SK-MEL-5 (cell line): ENCODE results near the gene TMEM233. TPM values are rescaled to one million over a fixed set of nuclear protein-coding genes. Genes with fewer than 3 reads are reported as not detected.

Source experiments
- DNase-seq: peaks from one replicate; pipeline ENCODE4 v3.0.0-alpha.2; 2016; ENCODE audit warnings: low read depth, low spot score
- in situ Hi-C: cut with HindIII; loops from 2 replicates; pipeline ENCODE4 v1.10.0; 2016; ENCODE audit warnings: low sequenced_read_pairs, high pct_unique_total_duplicates, low pct_unique_long_range_greater_than_20kb
- polyA plus RNA-seq, 2 experiments: library from polyadenylated mRNA; depleted of rRNA; stranded (reverse); fragments of >200 nt; gene quantifications; 2 replicates each; pipeline ENCODE4 v1.2.3, GENCODE V29; 2015
- total RNA-seq: library from RNA; depleted of rRNA; stranded (reverse); fragments of >200 nt; shearing (Covaris generic); gene quantifications from 2 replicates; pipeline ENCODE4 v1.2.3, GENCODE V29; 2014; rRNA removed

Gene TMEM233
- total RNA-seq: 0.03 TPM in 1 of 2 replicates, not detected in the other
- polyA plus RNA-seq (2015; cell fraction: cytosol; rRNA removed): not detected in 2 replicates
- polyA plus RNA-seq (2015; cell fraction: nucleus; rRNA removed): not detected in 2 replicates

DNA sequence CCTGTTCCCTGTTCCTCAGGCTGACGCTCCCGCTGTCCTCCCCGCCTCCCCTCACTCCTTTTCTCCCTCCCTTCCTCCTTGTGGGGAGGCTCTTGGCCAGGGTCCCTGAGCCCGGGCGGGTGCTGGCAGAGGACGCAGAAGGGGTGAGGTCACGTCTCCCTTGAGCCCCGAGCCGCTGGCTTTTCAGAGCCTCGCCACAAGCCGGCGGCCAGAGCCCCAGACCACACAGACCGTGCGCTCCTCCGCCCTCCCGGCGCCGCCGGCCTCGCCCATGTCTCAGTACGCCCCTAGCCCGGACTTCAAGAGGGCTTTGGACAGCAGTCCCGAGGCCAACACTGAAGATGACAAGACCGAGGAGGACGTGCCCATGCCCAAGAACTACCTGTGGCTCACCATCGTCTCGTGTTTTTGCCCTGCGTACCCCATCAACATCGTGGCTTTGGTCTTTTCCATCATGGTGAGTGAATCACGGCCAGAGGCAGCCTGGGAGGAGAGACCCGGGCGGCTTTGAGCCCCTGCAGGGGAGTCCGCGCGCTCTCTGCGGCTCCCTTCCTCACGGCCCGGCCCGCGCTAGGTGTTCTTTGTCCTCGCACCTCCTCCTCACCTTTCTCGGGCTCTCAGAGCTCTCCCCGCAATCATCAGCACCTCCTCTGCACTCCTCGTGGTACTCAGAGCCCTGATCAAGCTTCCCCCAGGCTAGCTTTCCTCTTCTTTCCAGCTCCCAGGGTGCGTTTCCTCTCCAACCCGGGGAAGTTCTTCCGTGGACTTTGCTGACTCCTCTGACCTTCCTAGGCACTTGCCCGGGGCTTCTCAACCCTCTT lies at the start of gene TMEM233:
TSS of gene TMEM233 (plus strand) at position 197 of the 821 bp plus-strand sequence. CDS start at position 272, 75 bp downstream.
- no peak for DNase-seq

DNA sequence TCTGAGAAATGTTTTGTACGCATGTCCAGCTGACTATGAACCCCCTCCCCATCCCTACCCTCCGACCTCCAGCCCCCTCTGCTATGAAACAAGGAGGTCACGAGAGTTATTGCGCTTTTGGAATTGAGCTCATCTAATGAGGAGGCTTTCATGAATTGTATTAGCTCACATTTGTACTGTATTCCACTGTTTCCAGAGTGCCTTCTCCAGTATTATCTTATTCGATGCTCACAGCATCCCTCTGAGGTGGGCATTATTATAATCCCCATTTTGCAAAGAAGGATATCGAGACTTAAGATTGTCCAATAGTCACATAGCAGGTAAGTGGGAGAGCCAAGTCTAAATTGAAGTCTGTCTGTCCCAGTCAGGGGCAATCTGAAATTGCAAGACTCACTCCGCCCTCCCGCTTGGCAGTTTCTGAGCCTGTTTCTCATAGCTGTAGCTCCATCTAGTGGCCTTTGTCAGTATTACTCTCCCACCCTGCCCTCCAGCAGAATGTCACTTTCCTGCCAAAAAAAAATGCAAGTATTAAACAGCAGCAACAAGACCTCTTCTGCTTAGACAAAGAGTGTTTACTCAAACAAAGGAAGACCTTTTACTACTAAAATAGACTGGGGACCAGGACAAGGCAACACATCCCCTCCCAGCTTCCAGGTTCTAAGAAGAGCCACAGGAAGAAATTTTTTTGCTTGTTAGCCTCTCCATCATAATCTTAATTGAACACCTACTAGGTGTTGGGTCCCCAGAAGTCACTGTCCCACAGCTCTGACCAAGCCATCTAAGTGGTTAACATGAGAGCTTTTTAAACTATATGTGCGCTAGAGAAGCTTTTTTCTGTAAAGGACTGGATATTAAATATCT lies 48.6 kb upstream of the TMEM233 start:
- peak; percentile 80 for DNase-seq
- in situ Hi-C loops: no loop called here

More for the DNA sequence above, at the start of gene TMEM233:
- in situ Hi-C loops: no loop called here

DNA sequence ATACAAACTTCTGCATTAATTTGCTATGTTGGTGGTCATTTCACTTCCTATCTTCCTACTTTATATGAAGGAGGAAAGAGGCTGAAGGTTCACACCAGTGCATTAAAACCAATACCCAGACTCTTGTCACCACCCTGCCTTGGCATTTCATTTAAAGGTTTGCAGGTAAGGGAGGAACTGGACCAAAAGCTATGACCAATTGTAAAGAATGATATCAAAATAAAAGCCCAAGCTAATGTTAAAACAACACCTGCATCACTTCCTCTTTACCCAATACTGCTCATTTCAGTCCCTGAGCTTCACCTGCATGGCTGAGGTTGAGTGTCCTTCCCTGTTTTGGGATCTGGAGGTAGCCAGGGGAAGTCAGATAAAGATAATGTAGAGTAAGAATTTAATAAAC lies 47.2 kb upstream of the TMEM233 start:
- in situ Hi-C loops: no loop called here
- no peak for DNase-seq

DNA sequence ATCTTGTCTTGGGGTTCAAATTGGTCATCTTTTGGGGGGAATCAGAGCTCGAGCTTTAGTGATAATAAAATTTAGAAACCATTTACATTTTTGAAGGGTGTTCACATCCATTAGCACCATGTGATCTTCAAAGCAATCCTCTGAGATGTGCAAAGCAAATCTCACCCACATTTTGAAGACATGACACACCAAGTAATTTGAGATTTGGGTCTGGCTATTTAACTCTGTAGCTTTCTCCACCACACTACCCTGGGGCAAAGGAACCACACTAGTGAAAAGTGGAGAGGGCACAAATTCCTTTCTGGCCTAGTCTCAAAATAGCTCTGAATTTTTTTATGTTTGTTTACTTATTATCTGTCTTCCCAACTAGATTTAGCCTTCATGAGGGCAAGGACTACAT lies 46.6 kb upstream of the TMEM233 start:
- in situ Hi-C loops: no loop called here
- DNase-seq: no peak

DNA sequence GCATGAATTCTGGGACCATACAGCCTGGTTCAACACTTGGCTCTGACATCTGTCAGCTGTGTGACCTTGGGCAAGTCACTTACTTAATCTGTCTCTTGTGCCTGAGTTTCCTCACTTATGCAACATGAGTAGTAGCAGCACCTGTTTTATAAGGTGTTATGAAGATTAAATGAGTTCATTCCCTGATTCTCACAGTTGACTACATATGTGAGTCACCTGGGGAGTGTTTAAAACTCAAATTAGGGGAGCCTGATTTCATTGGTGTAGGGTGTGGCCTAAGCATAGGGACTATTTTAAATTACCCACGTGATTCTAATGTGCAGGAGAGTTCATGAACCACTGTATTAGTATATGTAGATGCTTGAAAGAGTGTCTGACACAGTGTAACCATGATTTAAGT lies 36.7 kb upstream of the TMEM233 start:
- DNase-seq: no peak
- in situ Hi-C loops: no loop called here

DNA sequence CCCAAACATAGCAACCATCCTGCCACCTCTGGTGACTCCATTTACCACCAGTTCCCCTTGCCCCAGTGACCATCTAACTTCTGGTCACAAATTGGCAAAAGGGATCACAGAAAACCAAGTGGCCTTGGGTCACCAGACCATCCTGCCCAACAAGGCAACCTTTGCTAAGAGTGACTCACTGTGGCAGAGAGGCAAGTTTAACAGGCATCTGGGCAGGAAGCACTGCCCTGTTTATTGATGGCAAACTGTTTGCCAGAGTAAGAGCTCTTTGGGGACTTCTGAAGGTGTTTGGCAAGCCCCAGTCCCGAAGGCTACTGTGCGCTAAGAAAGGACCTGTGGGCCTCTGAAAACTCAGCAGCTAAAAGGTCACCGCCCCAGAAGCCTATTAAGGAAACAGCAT lies 28.2 kb upstream of the TMEM233 start:
- in situ Hi-C loops: no loop called here
- no peak for DNase-seq

DNA sequence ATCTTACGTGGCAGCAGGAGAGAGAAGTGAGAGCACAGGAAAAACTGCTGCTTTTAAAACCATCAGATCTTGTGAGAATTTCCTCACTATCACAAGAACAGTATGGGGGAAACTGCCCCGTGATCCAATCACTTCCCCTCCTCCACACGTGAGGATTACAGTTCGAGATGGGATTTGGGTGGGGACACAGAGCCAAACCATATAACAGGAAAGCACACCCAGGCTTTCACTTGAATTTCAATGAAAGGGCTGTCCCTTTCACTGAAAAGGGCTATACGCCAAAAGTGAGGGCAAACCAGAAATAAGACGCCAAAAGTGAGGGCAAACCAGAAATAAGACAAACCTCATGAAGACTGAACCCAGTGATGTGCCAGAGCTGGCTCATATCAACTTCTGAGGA lies 22.8 kb upstream of the TMEM233 start:
- DNase-seq: no peak
- in situ Hi-C loops: no loop called here

DNA sequence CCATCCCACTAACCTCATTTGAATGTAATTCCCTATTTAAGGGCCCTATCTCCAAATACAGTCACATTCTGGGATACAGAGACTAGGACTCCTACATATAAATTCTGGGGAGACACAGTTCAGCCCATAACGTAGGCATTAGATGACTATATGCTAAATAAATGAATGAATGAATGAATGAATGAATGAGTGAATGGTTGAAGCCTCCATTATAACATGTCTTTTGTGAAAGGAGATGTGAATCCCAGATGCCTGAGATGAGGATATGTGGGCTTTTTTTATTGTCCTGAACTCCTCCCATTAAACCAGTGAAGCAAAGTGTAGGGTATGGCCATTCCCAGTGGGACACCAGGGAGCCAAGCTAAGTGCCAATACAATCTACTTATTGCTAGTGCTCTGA lies 20.5 kb upstream of the TMEM233 start:
- no peak for DNase-seq
- in situ Hi-C loops: no loop called here

DNA sequence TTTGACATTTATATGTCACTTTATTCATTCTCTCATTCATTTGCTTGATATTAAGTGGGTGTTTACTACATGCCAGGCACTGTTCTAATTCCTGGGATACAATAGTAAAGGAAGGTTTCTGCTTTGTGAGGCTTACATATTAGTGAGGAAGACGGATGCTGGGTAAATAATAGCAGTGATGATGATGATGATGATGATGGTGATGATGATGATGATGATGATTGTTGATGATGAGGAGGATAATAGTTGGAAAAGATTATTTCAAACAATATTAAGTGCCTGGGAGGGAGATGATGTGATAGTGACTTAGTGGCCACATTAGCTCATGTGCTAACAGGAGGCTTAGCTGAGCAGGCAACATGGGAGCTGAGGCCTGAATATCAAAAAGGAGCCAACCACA lies 19.3 kb upstream of the TMEM233 start:
- in situ Hi-C loops: no loop called here
- no peak for DNase-seq

DNA sequence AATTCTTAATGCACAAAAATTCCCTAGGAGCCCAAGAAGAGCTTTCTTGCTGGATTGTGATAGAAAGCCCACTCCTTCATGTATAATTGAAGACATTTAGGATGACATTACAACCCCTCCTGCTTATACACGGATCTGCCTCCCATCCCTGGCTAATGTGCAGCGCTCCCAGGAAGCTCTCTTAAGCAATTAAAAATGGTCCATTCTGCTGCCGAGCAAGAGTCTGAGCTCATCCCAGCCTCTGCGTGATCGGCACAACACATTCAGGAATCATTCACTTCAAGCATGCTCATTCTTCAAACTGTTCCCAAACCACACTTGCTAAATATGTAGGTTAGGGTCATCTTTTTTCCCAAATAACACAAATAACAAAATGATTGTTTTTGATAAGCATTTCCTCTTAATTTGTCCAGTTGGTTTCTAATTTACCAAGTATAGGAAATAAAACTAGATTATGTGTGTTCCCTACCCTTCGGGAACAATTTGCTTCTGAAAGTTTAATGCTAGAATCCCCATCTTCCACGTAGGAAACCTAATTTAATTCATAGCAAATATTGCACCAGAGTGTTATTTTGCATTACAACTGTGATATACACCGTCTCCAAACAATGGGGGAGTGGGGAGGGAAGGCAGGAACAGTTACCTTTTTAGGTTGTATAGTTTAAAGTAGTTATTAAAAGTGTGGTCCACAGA lies 17.3 kb upstream of the TMEM233 start:
- DNase-seq: no peak
- in situ Hi-C loops: no loop called here

DNA sequence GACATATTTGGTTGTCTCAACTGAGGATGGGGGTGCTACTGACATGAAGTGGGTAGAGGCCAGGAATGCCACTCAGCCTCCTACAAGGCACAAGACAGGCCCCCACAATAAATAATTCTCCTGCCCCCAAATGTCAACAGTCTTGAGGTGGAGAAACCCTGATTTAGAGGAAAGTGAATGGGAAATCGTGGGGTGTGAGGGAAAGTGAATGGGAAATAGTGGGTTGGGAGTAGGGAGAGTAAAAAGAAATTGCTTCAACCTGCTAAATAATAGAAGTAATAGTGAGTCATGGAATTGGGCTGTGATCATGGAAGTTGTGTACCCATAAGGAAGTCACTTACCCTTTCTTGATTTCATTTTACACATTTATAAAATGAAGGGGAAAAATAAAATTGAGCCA lies 16.7 kb upstream of the TMEM233 start:
- in situ Hi-C loops: no loop called here
- DNase-seq: no peak

DNA sequence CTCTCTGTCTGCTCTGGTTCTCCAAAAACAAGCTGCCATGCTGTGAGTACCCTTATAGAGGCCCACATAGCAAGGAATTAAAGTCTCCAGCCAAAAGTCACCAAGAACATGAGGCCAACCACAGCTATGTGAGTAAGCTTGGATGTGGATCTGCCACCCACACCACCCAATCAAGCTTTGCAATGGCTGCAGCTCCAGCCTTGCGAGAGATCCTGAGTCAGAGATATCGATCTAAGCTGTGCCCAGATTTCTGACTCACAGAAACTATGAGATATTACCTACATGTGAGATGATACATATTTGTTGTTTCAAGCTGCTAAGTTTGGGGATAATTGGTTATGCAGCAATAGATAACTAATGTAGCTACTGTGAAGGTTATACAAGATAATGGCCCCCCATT lies 15.5 kb upstream of the TMEM233 start:
- in situ Hi-C loops: no loop called here

DNA sequence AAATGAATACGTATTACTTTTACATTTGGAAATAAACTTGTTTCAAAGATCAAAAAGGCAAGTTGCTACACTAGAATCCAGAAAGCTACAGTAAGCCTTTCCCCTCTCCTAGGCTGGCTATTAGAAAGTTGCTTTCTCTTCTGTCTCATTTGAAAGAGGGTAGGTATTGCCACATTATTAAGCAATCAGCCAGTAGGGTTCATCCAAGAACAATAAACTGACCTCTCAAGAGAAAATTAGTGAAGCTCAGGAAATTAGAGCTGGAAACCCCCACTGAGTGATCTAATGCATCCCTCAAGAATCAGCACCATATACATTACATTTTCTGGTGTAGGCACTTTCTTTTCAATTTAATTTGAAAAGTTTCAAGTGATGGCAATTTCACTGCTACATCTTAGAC lies 4.5 kb upstream of the TMEM233 start:
- no peak for DNase-seq
- in situ Hi-C loops: no loop called here

More for the DNA sequence above, 15.5 kb upstream of the TMEM233 start:
- no peak for DNase-seq

DNA sequence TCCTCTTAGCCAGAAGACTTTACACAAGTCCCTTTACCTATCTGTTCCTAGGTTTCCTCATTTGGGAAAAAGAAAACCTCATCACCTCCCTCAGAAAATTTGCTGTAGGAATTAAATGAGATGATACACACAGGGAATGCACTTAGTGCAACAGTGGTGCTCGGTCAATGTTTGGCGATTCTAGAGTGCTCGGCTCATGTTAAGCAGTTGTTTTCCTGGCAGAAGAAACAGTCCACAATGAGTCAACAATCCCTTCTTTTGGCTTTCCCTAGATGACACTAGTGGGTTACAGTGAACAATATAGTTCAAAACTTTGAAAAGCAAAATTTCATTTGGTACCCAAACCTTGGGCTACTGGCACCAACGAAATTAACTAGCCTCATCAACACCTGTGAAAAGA lies 3.9 kb upstream of the TMEM233 start:
- DNase-seq: no peak
- in situ Hi-C loops: no loop called here

DNA sequence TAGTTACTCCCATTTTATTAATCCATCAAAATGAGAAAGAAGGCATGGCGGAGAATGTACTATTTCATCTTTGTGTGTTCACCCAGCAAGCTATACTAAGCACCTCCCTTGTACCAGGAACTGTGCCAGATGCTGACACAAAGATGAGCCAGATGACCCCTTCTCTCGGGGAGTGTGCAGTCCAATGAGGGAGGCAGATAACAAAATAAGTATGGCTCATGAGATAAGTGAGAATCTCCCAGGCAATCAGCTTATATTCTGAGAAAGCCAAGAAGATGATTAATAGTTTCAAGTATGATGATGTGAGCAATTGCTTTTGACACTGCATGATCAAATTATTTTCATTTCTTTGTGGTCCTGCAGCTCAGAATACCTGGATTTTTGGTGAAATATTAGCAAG lies 1.3 kb upstream of the TMEM233 start:
- in situ Hi-C loops: no loop called here
- no peak for DNase-seq

DNA sequence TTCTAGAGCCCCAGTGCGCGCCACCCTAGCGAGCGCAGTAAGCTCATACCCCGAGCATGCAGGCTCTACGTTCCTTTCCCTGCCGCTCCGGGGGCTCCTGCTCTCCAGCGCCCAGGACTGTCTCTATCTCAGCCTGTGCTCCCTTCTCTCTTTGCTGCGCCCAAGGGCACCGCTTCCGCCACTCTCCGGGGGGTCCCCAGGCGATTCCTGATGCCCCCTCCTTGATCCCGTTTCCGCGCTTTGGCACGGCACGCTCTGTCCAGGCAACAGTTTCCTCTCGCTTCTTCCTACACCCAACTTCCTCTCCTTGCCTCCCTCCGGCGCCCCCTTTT lies 791 bp downstream of the TMEM233 start:
- in situ Hi-C loops: no loop called here

DNA sequence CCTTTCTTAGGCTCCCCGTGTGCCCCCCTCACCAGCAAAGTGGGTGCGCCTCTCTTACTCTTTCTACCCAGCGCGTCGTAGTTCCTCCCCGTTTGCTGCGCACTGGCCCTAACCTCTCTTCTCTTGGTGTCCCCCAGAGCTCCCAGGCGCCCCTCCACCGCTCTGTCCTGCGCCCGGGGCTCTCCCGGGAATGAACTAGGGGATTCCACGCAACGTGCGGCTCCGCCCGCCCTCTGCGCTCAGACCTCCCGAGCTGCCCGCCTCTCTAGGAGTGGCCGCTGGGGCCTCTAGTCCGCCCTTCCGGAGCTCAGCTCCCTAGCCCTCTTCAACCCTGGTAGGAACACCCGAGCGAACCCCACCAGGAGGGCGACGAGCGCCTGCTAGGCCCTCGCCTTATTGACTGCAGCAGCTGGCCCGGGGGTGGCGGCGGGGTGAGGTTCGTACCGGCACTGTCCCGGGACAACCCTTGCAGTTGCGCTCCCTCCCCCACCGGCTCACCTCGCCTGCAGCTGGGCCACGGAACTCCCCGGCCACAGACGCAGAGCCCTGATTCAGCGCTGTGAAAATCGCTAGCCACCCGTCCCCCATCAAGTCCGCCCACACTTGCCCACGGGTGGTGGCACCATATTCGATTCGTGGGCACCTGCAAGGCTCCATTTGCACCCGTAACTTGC lies 1.3 kb downstream of the TMEM233 start:
- no peak for DNase-seq
- in situ Hi-C loops: no loop called here

More for the DNA sequence above, 791 bp downstream of the TMEM233 start:
- DNase-seq: no peak

DNA sequence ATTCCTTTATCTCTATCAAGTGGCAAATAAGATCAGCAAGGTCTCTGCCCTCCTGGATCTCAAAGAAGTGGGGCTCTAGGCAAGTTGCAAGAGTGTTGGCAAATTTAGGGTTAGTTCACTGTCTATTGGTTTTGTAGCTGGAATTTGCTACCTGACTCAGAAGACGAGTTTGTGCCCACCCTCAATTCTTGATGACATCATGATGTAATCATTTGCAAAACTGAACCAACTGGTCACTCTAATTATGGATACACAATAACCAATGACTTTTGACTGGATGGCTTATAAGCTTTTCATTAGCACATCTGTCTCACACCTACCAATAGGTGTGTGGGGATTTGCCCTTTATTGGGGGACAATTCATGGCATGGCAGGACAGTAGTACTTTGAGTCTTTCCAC lies 4.6 kb downstream of the TMEM233 start:
- DNase-seq: no peak
- in situ Hi-C loops: no loop called here
